H1 (cell line): ENCODE measurements around the gene SNTG2. TPM values are rescaled to one million over a fixed set of nuclear protein-coding genes. Genes with fewer than 3 reads are reported as not detected.
A peak's percentile ranks its signal among the peaks of the same experiment; 100 is the strongest.

Experiments used
- CTCF ChIA-PET: fragments of 300-600 bp; sonication (Branson Sonifier 250); formaldehyde crosslinking; loops from one replicate; lab custom pipeline; 2021; ENCODE audit not compliant: partially characterized antibody; lab: Charles Lee
- POLR2A ChIA-PET: fragments of 300-600 bp; sonication (Branson Sonifier 250); formaldehyde crosslinking; loops from one replicate; lab custom pipeline; 2021; ENCODE audit warnings: inconsistent platforms; ENCODE audit not compliant: partially characterized antibody; lab: Charles Lee
- DNase-seq, 2 experiments: peaks; one replicate each; pipeline versions ENCODE4 v3.0.0 to v3.0.0-alpha.2; 2010 to 2022; ENCODE audit warnings: low spot score in 2 of 2, low read depth in 1 of 2, mixed read lengths in 1 of 2
- FAIRE-seq: peaks from 2 replicates; lab custom pipeline; 2011; peaks lifted over from hg19 to GRCh38; lab: Jason Lieb, UNC
- H2AFZ ChIP-seq: 2 replicates; pipeline ENCODE4 v1.8.1; 2012; ENCODE audit warnings: low read length, inconsistent platforms
- H2AK5ac ChIP-seq: 2 replicates; pipeline ENCODE4 v1.6.1; 2013; ENCODE audit warnings: low read depth, low read length
- H2BK120ac ChIP-seq: replicated peaks from 2 replicates; pipeline ENCODE3; 2013; ENCODE audit warnings: low read depth, low read length, inconsistent platforms
- H2BK12ac ChIP-seq: 2 replicates; pipeline ENCODE4 v1.6.1; 2013; ENCODE audit warnings: low read depth, low read length
- H2BK15ac ChIP-seq: 2 replicates; pipeline ENCODE4 v1.6.1; 2013; ENCODE audit warnings: low read length
- H2BK20ac ChIP-seq: 2 replicates; pipeline ENCODE4 v1.6.1; 2013; ENCODE audit warnings: low read length
- H2BK5ac ChIP-seq: 2 replicates; pipeline ENCODE4 v1.6.1; 2013; ENCODE audit warnings: low read depth, low read length
- H3K14ac ChIP-seq: 2 replicates; pipeline ENCODE4 v1.6.1; 2013; ENCODE audit warnings: inconsistent platforms; ENCODE audit not compliant: insufficient read length
- H3K18ac ChIP-seq: 2 replicates; pipeline ENCODE4 v1.6.1; 2013; ENCODE audit warnings: low read length; ENCODE audit errors: extremely low read depth
- H3K23ac ChIP-seq: 2 replicates; pipeline ENCODE4 v1.6.1; 2013; ENCODE audit warnings: inconsistent platforms; ENCODE audit not compliant: insufficient read length
- H3K23me2 ChIP-seq: 2 replicates; pipeline ENCODE4 v1.6.1; 2013; ENCODE audit warnings: low read depth, low read length
- H3K27ac ChIP-seq: 2 replicates; pipeline ENCODE4 v1.6.1; 2011; ENCODE audit warnings: low read depth, low read length, inconsistent platforms
- H3K27me3 ChIP-seq, 4 experiments: replicated peaks in 1 of 4; 1 replicate in 1 of 4; 2 replicates in 3 of 4; pipeline versions ENCODE4 v1.6.1 to v1.8.1; 2011 to 2013; ENCODE audit warnings: low read length in 3 of 4, mild to moderate bottlenecking in 3 of 4, inconsistent platforms in 2 of 4, mixed read lengths in 2 of 4, moderate library complexity in 1 of 4; ENCODE audit not compliant: control insufficient read depth in 3 of 4, insufficient read depth in 3 of 4; ENCODE audit errors: extremely low read depth in 1 of 4
- H3K36me3 ChIP-seq, 4 experiments: 2 replicates each; pipeline versions ENCODE4 v1.6.1 to v1.8.1; 2011 to 2013; ENCODE audit warnings: mild to moderate bottlenecking in 4 of 4, low read length in 3 of 4, moderate library complexity in 2 of 4, control low read depth in 1 of 4, inconsistent platforms in 1 of 4; ENCODE audit not compliant: insufficient read depth in 4 of 4, control insufficient read depth in 2 of 4
- H3K4ac ChIP-seq: replicated peaks from 2 replicates; pipeline ENCODE3; 2013; ENCODE audit warnings: low read length, low read depth, mixed read lengths, inconsistent platforms; ENCODE audit not compliant: insufficient read length
- H3K4me1 ChIP-seq, 4 experiments: replicated peaks in 1 of 4; 1 replicate in 1 of 4; 2 replicates in 3 of 4; pipeline versions ENCODE4 v1.6.1 to v1.8.1; 2011 to 2013; ENCODE audit warnings: low read length in 3 of 4, inconsistent platforms in 2 of 4, mixed read lengths in 1 of 4; ENCODE audit not compliant: insufficient read depth in 4 of 4, control insufficient read depth in 3 of 4
- H3K4me2 ChIP-seq, 2 experiments: 2 replicates each; pipeline versions ENCODE4 v1.6.1 to v1.8.1; 2011 to 2013; ENCODE audit warnings: low read depth in 2 of 2, low read length in 2 of 2, control low read depth in 1 of 2, inconsistent platforms in 1 of 2, mild to moderate bottlenecking in 1 of 2; ENCODE audit not compliant: insufficient read depth in 1 of 2
- H3K4me3 ChIP-seq, 4 experiments: fragments of 200-600, 300-600 bp in 1 of 4; sonication (generic), shearing (Covaris generic), sonication (Bioruptor Twin) in 1 of 4; 2 replicates each; pipeline versions ENCODE4 v1.5.1 to v1.8.1; 2011 to 2016; ENCODE audit warnings: low read length in 4 of 4, low read depth in 3 of 4, control low read depth in 2 of 4, inconsistent platforms in 2 of 4, mild to moderate bottlenecking in 2 of 4, mixed read lengths in 1 of 4, moderate library complexity in 1 of 4; ENCODE audit not compliant: insufficient read depth in 2 of 4; ENCODE audit errors: extremely low read depth in 1 of 4
- H3K56ac ChIP-seq: replicated peaks from 2 replicates; pipeline ENCODE3; 2013; ENCODE audit warnings: low read depth, mild to moderate bottlenecking, mixed read lengths, low read length, inconsistent platforms; ENCODE audit not compliant: insufficient read length
- H3K79me1 ChIP-seq: 2 replicates; pipeline ENCODE4 v1.6.1; 2013; ENCODE audit warnings: low read depth, low read length, control low read depth
- H3K79me2 ChIP-seq, 2 experiments: 2 replicates each; pipeline versions ENCODE4 v1.6.1 to v1.8.1; 2012 to 2013; ENCODE audit warnings: low read length in 2 of 2, mild to moderate bottlenecking in 2 of 2, inconsistent platforms in 1 of 2; ENCODE audit not compliant: insufficient read depth in 2 of 2, control insufficient read depth in 1 of 2
- H3K9ac ChIP-seq, 4 experiments: replicated peaks in 1 of 4; 1 replicate in 1 of 4; 2 replicates in 3 of 4; pipeline versions ENCODE4 v1.6.1 to v1.8.1; 2011 to 2013; ENCODE audit warnings: low read depth in 3 of 4, low read length in 3 of 4, control low read depth in 2 of 4, mild to moderate bottlenecking in 2 of 4, moderate library complexity in 2 of 4, inconsistent platforms in 1 of 4; ENCODE audit errors: extremely low read depth in 1 of 4
- H3K9me3 ChIP-seq, 2 experiments: 2 replicates each; pipeline versions ENCODE4 v1.6.1 to v1.8.1; 2012 to 2013; ENCODE audit warnings: mild to moderate bottlenecking in 2 of 2, moderate library complexity in 2 of 2, control low read depth in 1 of 2, inconsistent platforms in 1 of 2, low read depth in 1 of 2, low read length in 1 of 2, mixed read lengths in 1 of 2; ENCODE audit not compliant: insufficient read depth in 2 of 2
- H4K20me1 ChIP-seq, 2 experiments: replicated peaks in 1 of 2; 2 replicates each; pipeline versions ENCODE3 to v1.8.1; 2011 to 2013; ENCODE audit warnings: inconsistent platforms in 2 of 2, low read length in 2 of 2, mild to moderate bottlenecking in 1 of 2; ENCODE audit not compliant: insufficient read depth in 2 of 2, control insufficient read depth in 1 of 2
- H4K5ac ChIP-seq: 2 replicates; pipeline ENCODE4 v1.6.1; 2013; ENCODE audit warnings: low read length, low read depth, mixed read lengths, inconsistent platforms; ENCODE audit not compliant: insufficient read length
- H4K8ac ChIP-seq: 2 replicates; pipeline ENCODE4 v1.8.0; 2013; ENCODE audit warnings: mild to moderate bottlenecking, moderate library complexity, low read length, inconsistent platforms; ENCODE audit not compliant: insufficient read depth; ENCODE audit errors: extremely low read depth
- H4K91ac ChIP-seq: replicated peaks from 2 replicates; pipeline ENCODE3; 2013; ENCODE audit warnings: low read length, mixed read lengths, inconsistent platforms; ENCODE audit not compliant: insufficient read length
- BACH1 ChIP-seq: IDR thresholded peaks from 2 replicates; pipeline ENCODE4 v1.6.1; 2012; ENCODE audit warnings: low read length, improper control_type of control experiment
- CTCF ChIP-seq, 3 experiments: IDR thresholded peaks; 1 replicate in 2 of 3; 2 replicates in 1 of 3; pipeline versions ENCODE4 v1.5.1 to v1.6.1; 2011; ENCODE audit warnings: low read length in 3 of 3, mild to moderate bottlenecking in 3 of 3, inconsistent platforms in 2 of 3, low read depth in 1 of 3, moderate library complexity in 1 of 3; ENCODE audit not compliant: insufficient read depth in 1 of 3; ENCODE audit errors: control extremely low read depth in 1 of 3
- PHF8 ChIP-seq: fragments of 200-600 bp; sonication (generic); conservative IDR thresholded peaks from 2 replicates; pipeline ENCODE4 v1.7.1; 2012; ENCODE audit warnings: low read depth, mild to moderate bottlenecking, inconsistent platforms, low read length, moderate library complexity
- RAD21 ChIP-seq, 2 experiments: IDR thresholded peaks in 1 of 2; conservative IDR thresholded peaks in 1 of 2; 2 replicates each; pipeline ENCODE4 v1.6.1; 2011; ENCODE audit warnings: low read depth in 2 of 2, low read length in 2 of 2, improper control_type of control experiment in 1 of 2, inconsistent platforms in 1 of 2, mild to moderate bottlenecking in 1 of 2, moderate library complexity in 1 of 2
- RFX5 ChIP-seq: IDR thresholded peaks from 2 replicates; pipeline ENCODE4 v1.6.1; 2011; ENCODE audit warnings: low read depth, low read length, improper control_type of control experiment, borderline replicate concordance
- SIN3A ChIP-seq, 2 experiments: IDR thresholded peaks in 1 of 2; conservative IDR thresholded peaks in 1 of 2; 2 replicates each; pipeline ENCODE4 v1.6.1; 2011 to 2012; ENCODE audit warnings: low read length in 2 of 2, improper control_type of control experiment in 1 of 2, low read depth in 1 of 2, mild to moderate bottlenecking in 1 of 2
- SIX5 ChIP-seq: IDR thresholded peaks from 2 replicates; pipeline ENCODE4 v1.6.1; 2011; ENCODE audit warnings: mild to moderate bottlenecking, low read depth, low read length
- WGBS, 2 experiments: shearing (Covaris generic) in 1 of 2; methylation state at CpG; one replicate each; pipeline versions ENCODE4 v1.1.6 to v1.1.7; 2013 to 2015; ENCODE audit warnings: low lambda C conversion rate in 2 of 2, mixed read lengths in 2 of 2, inconsistent platforms in 1 of 2, low coverage in 1 of 2, missing lambda C conversion rate in 1 of 2; ENCODE audit not compliant: insufficient replicate concordance in 2 of 2, insufficient coverage in 1 of 2, insufficient read length in 1 of 2; ENCODE audit errors: extremely low coverage in 1 of 2, missing lambda C conversion rate in 1 of 2; 5-methylcytosine and 5-hydroxymethylcytosine counted together
- polyA plus RNA-seq, 7 experiments: library from polyadenylated mRNA; depleted of rRNA in 3 of 7; stranded (reverse) in 5 of 7; unstranded in 2 of 7; fragments of >200 nt in 5 of 7; fragments of 200-250 nt in 2 of 7; gene quantifications; 1 replicate in 5 of 7; 2 replicates in 1 of 7; 4 replicates in 1 of 7; pipeline versions ENCODE4 v1.2.1 to v1.2.3, GENCODE V29; 2011 to 2013; ENCODE audit warnings: missing spikeins in 2 of 7, mixed read lengths in 2 of 7
- total RNA-seq: library from RNA; stranded (reverse); fragmentation: NEBNext Ultra II Directional; extraction: Animal tissue kit (Norgen Biotek cat#: 25700); gene quantifications from 2 replicates; pipeline ENCODE4 v1.2.1, GENCODE V29; 2021

SNTG2 gene
- total and polyA plus RNA-seq, 2 of the 8 experiments (the other 6 are each of a cell fraction or from before 2014, with no cell fraction given), result 6.6 to 18.1 TPM

GRCh38 chr2:1414121-1414520 is 463.5 kb downstream of the SNTG2 start:
- FAIRE-seq (no peak), DNase-seq (peak in 1 of 2 experiments; percentile 43)
- TF ChIP-seq RFX5, result no peak
- no peak for TF ChIP-seq SIN3A (conservative IDR thresholded peaks at IDR 0.05 in 1 of 2, IDR thresholded peaks at IDR 0.05 in 1 of 2; ENCODE audit: low read depth in 1 of 2, low read length in 2 of 2)
- peak; percentile 33 to 51 for TF ChIP-seq RAD21 (IDR thresholded peaks at IDR 0.05 in 1 of 2, conservative IDR thresholded peaks at IDR 0.05 in 1 of 2; ENCODE audit: low read depth in 2 of 2, low read length in 2 of 2)
- TF ChIP-seq SIX5, result no peak
- no peak for TF ChIP-seq PHF8
- TF ChIP-seq CTCF (IDR thresholded peaks at IDR 0.05; ENCODE audit: control extremely low read depth in 1 of 3, insufficient read depth in 1 of 3, low read depth in 1 of 3, low read length in 3 of 3), result peak in 2 of 3 experiments; percentile 11 to 15; a peak in 2 of 4 replicates
- TF ChIP-seq BACH1, result no peak
- Histone ChIP-seq H3K14ac (no peak overlapping the region), H3K56ac (no peak overlapping the region), H3K36me3 (no peaks in the 10 kb centered on the region), H3K23me2 (no peaks in the 10 kb centered on the region), H3K27me3 (peaks cover 0 to 5% (median 2%) of the 10 kb centered on the region in 4 experiments; a peak in 3 of 7 replicates), H3K4me3 (no peak overlapping the region), H3K23ac (no peak overlapping the region), H2BK120ac (no peak overlapping the region), H3K4me1 (no peaks in the 10 kb centered on the region; a peak in 2 of 7 replicates), H3K4me2 (no peak overlapping the region), H4K8ac (no peak overlapping the region), H2BK15ac (no peak overlapping the region), H2AK5ac (no peak overlapping the region), H3K79me2 (no peaks in the 10 kb centered on the region), H4K20me1 (no peaks in the 10 kb centered on the region), H2BK20ac (no peak overlapping the region), H2BK5ac (no peak overlapping the region), H3K4ac (no peak overlapping the region), H3K79me1 (no peaks in the 10 kb centered on the region), H3K9ac (no peak overlapping the region), H4K5ac (no peak overlapping the region), H3K9me3 (no peaks in the 10 kb centered on the region), H2BK12ac (no peak overlapping the region), H3K18ac (no peak overlapping the region), H2AFZ (no peak overlapping the region), H4K91ac (no peak overlapping the region), H3K27ac (no peak overlapping the region)
- 80% methylated on average over 13 of the region's 13 CpGs; no CpG with 5 or more reads in 1 of the 2 experiments for WGBS, 2 experiments
- ChIA-PET CTCF (interaction anchor here (0.6 kb wide), 1 partner anchor 921 kb away, joined by 4 read pairs; no protein-coding TSS in a partner anchor), POLR2A (no interaction called here)
